ENCODE measurements around the gene COX6B2. TPM values are rescaled to one million over a fixed set of nuclear protein-coding genes. Genes with fewer than 3 reads are reported as not detected.

Gene COX6B2
- total RNA-seq, 1 experiment from 2014 or later = 0.80 TPM

DNA sequence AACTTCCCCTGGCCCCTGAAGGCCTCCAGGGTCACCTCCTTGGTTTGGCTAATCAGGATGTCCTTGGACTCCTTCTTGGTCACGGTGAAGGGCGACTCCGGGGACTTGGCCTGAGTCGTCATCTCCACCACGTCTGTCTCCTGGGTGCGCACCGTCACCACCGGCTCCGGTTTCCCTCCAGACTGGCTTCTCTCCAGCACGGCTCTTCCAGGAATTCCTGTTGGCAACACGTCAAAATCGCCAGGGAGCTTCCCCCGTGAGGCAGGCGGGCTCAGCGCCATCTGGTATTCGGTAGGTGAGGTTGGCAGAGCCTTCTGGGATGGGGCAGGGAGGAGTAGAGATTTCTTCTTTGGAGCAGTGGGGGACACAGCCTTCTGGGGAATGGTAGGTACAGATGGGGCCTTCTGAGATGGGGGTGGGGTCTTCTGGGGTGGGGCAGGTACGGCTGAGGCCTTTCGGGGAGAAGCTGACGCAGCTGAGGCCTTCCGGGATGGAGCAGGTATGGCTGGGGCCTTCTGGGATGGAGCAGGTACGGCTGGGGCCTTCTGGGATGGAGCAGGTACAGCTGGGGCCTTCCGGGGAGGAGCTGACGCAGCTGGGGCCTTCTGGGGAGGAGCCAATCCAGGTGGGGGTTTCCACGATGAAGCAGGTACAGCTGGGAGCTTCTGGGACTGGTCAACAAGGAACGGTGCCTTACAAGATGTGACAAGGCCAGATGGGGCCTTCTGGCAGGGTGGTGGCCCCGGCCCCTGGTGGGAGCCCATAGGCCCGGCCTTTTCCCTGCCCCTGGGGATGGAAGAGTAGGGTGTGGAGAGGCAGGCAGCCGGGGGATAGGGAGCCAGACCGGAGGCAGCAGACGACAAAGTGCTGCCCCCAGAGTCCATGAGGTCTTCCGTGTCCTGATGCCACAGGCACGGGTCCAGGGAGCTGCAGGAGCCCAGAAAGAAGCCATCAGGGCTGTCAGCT, 4.7 kb upstream of the COX6B2 start:
- Histone ChIP-seq H3K9ac (ENCODE audit: low read length) (no peak overlapping the region), H3K79me2 (ENCODE audit: low read length) (no peaks in the 10 kb centered on the region), H3F3A (ENCODE audit: low read length, unreplicated experiment) (no peaks in the 10 kb centered on the region), H3K4me1 (ENCODE audit: insufficient read depth, low read length) (peaks cover 12% of the 10 kb centered on the region), H3K27ac (ENCODE audit: low read length) (no peak overlapping the region), H4K20me1 (ENCODE audit: low read length) (no peaks in the 10 kb centered on the region), H3K27me3 (ENCODE audit: low read length) (0 out of 2 replicates have a peak, but pooled peaks cover 5% of the 10 kb centered on the region), H3K36me3 (ENCODE audit: low read depth, low read length) (no peaks in the 10 kb centered on the region), H3K9me3 (ENCODE audit: low read length) (no peaks in the 10 kb centered on the region), H3K9me2 (replicated peaks; ENCODE audit: low read length) (no peaks in the 10 kb centered on the region), H3K4me3 (ENCODE audit: low read length) (no peak overlapping the region), H3K4me2 (ENCODE audit: low read length) (no peak overlapping the region), H2AFZ (ENCODE audit: low read length) (no peak overlapping the region)
- POLR2A ChIA-PET (ENCODE audit: unreplicated experiment) = no interaction called here
- intact Hi-C loops (cut with micrococcal nuclease) = no loop called here
- TF ChIP-seq EZH2phosphoT487 (IDR thresholded peaks at IDR 0.05; ENCODE audit: borderline replicate concordance, low read length) = no peak
- TF ChIP-seq EZH2 (IDR thresholded peaks at IDR 0.05; ENCODE audit: low read length, unreplicated experiment) = no peak
- TF ChIP-seq, protein P1, sequence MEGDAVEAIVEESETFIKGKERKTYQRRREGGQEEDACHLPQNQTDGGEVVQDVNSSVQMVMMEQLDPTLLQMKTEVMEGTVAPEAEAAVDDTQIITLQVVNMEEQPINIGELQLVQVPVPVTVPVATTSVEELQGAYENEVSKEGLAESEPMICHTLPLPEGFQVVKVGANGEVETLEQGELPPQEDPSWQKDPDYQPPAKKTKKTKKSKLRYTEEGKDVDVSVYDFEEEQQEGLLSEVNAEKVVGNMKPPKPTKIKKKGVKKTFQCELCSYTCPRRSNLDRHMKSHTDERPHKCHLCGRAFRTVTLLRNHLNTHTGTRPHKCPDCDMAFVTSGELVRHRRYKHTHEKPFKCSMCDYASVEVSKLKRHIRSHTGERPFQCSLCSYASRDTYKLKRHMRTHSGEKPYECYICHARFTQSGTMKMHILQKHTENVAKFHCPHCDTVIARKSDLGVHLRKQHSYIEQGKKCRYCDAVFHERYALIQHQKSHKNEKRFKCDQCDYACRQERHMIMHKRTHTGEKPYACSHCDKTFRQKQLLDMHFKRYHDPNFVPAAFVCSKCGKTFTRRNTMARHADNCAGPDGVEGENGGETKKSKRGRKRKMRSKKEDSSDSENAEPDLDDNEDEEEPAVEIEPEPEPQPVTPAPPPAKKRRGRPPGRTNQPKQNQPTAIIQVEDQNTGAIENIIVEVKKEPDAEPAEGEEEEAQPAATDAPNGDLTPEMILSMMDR (conservative IDR thresholded peaks at IDR 0.05; ENCODE audit: low read depth, low read length) = no peak
- CTCF ChIA-PET = no interaction called here
- no peak for DNase-seq
- ATAC-seq = no peak
- no TSS peak for BruUV-seq (replicated peaks)

DNA sequence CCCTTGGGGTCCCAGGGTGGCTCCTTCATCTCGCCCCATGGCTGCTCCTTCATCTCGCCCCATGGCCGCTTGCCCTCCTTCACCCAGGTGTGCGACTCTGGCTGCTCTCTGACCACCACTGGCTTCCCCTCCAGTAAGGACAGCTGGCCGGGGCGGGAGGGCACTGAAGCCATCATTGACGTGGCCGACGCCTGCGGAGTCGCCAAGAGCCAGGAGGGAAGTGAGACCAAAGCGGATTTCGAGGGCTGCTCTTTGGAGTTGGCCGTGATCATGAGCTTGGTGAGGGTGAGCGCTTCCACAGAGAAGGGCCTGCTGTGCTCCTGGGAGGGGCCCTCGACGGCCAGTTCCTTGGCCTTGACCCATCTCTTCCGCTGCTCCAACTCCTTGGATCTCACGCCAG, 4.0 kb upstream of the COX6B2 start:
- Histone ChIP-seq H3K36me3 (ENCODE audit: low read depth, low read length) (no peaks in the 10 kb centered on the region), H3F3A (ENCODE audit: low read length, unreplicated experiment) (no peaks in the 10 kb centered on the region), H3K9ac (ENCODE audit: low read length) (no peak overlapping the region), H3K9me3 (ENCODE audit: low read length) (no peaks in the 10 kb centered on the region), H3K79me2 (ENCODE audit: low read length) (no peaks in the 10 kb centered on the region), H3K4me2 (ENCODE audit: low read length) (no peak overlapping the region), H3K27ac (ENCODE audit: low read length) (no peak overlapping the region), H3K4me1 (ENCODE audit: insufficient read depth, low read length) (peaks cover 16% of the 10 kb centered on the region), H2AFZ (ENCODE audit: low read length) (no peak overlapping the region), H3K27me3 (ENCODE audit: low read length) (0 out of 2 replicates have a peak, but pooled peaks cover 6% of the 10 kb centered on the region), H3K9me2 (replicated peaks; ENCODE audit: low read length) (no peaks in the 10 kb centered on the region), H3K4me3 (ENCODE audit: low read length) (no peak overlapping the region), H4K20me1 (ENCODE audit: low read length) (no peaks in the 10 kb centered on the region)
- intact Hi-C loops (cut with micrococcal nuclease) = no loop called here
- BruUV-seq (replicated peaks) = no TSS peak
- CTCF ChIA-PET = no interaction called here
- TF ChIP-seq, protein P1 (conservative IDR thresholded peaks at IDR 0.05; ENCODE audit: low read depth, low read length) = no peak
- no peak for TF ChIP-seq EZH2 (IDR thresholded peaks at IDR 0.05; ENCODE audit: low read length, unreplicated experiment)
- no peak for TF ChIP-seq EZH2phosphoT487 (IDR thresholded peaks at IDR 0.05; ENCODE audit: borderline replicate concordance, low read length)
- no peak for ATAC-seq
- DNase-seq = no peak
- POLR2A ChIA-PET (ENCODE audit: unreplicated experiment) = no interaction called here

Measured in PC-3 (cell line).